ENCODE results near the gene SPOPL.

DNA sequence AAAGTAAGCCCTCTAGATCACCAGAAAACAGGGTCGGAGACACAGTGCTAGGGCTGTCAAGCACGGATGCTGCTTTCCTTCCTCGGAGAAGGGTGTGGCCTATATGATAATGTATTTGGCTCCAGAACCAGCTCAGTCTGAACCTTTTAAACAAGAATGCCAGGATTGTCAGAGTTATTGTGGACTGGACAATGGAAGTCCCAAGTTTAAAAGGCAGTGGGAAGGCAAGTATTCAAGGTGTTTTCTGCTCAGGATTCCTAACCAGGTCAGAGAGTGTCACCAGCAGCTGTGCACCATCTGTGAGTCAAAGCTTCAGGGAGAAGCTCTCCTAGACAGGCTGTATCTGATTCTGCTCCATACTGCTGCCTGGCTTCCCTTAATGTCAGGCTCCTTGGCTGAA is 94.8 kb downstream of the SPOPL start:
- TF ChIP-seq EP300 (IDR thresholded peaks at IDR 0.05; ENCODE audit: low read depth) (no peak), POLR2A (IDR thresholded peaks at IDR 0.05) (no peak)
- TF ChIP-seq, protein P1, sequence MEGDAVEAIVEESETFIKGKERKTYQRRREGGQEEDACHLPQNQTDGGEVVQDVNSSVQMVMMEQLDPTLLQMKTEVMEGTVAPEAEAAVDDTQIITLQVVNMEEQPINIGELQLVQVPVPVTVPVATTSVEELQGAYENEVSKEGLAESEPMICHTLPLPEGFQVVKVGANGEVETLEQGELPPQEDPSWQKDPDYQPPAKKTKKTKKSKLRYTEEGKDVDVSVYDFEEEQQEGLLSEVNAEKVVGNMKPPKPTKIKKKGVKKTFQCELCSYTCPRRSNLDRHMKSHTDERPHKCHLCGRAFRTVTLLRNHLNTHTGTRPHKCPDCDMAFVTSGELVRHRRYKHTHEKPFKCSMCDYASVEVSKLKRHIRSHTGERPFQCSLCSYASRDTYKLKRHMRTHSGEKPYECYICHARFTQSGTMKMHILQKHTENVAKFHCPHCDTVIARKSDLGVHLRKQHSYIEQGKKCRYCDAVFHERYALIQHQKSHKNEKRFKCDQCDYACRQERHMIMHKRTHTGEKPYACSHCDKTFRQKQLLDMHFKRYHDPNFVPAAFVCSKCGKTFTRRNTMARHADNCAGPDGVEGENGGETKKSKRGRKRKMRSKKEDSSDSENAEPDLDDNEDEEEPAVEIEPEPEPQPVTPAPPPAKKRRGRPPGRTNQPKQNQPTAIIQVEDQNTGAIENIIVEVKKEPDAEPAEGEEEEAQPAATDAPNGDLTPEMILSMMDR (IDR thresholded peaks at IDR 0.05): no peak

All from transverse colon (tissue), 3 donors.